Retinal pigment epithelial cell (primary cell): ENCODE data around the gene EPHA5.

Source experiments
- DNase-seq: peaks from one replicate; pipeline ENCODE4 v3.0.0-alpha.2; 2010; ENCODE audit warnings: low read depth
- H3K4me3 ChIP-seq: 2 replicates; pipeline ENCODE4 v1.5.1; 2011; ENCODE audit warnings: mild to moderate bottlenecking, low read length, control low read depth, moderate library complexity
- CTCF ChIP-seq: conservative IDR thresholded peaks from 2 replicates; pipeline ENCODE4 v1.5.1; 2011; ENCODE audit warnings: low read depth, low read length, control low read depth, inconsistent platforms

The EPHA5 gene

GRCh38 chr4:65472531-65472930 lies 197.8 kb downstream of the EPHA5 start:
- TF ChIP-seq CTCF = no peak
- no peak overlapping the region for H3K4me3 ChIP-seq
- DNase-seq = no peak

- TF ChIP-seq CTCF = no peak
- no peak for DNase-seq
- no peak overlapping the region for H3K4me3 ChIP-seq
Observed at GRCh38 chr4:65467068-65467680, 203.1 kb downstream of the EPHA5 start.

- no peak overlapping the region for H3K4me3 ChIP-seq
- no peak for TF ChIP-seq CTCF
- no peak for DNase-seq
Observed at GRCh38 chr4:65461781-65462180, 208.5 kb downstream of the EPHA5 start.

- H3K4me3 ChIP-seq = no peak overlapping the region
- no peak for DNase-seq
- TF ChIP-seq CTCF = no peak
Observed at GRCh38 chr4:65457011-65457410, 213.3 kb downstream of the EPHA5 start.

- no peak overlapping the region for H3K4me3 ChIP-seq
- no peak for TF ChIP-seq CTCF
- no peak for DNase-seq
Observed at GRCh38 chr4:65456579-65456978, 213.7 kb downstream of the EPHA5 start.

- TF ChIP-seq CTCF = no peak
- DNase-seq = no peak
- no peak overlapping the region for H3K4me3 ChIP-seq
Observed at GRCh38 chr4:65453398-65453797, 216.9 kb downstream of the EPHA5 start.

GRCh38 chr4:65450899-65451298 lies 219.4 kb downstream of the EPHA5 start:
- H3K4me3 ChIP-seq = no peak overlapping the region
- no peak for DNase-seq
- no peak for TF ChIP-seq CTCF
